Neural progenitor cell (in vitro differentiated cells): Measurements from ENCODE around the gene CAMSAP1. TPM values are rescaled to one million over a fixed set of nuclear protein-coding genes. Genes with fewer than 3 reads are reported as not detected.

Experiments used
- DNase-seq: peaks from one replicate; pipeline ENCODE4 v3.0.0-alpha.2; 2016; ENCODE audit warnings: low spot score
- H2AFZ ChIP-seq: fragments of 200-600 bp; sonication (generic); replicated peaks from 2 replicates; pipeline ENCODE4 v1.6.1; 2016; ENCODE audit warnings: antibody characterized with exemption
- H3F3A ChIP-seq: fragments of 200-600 bp; sonication (generic); 2 replicates; pipeline ENCODE4 v1.6.1; 2016; ENCODE audit warnings: antibody characterized with exemption, low read depth
- H3K27ac ChIP-seq: fragments of 200-600 bp; sonication (generic); 2 replicates; pipeline ENCODE4 v1.5.1; 2016; ENCODE audit warnings: mild to moderate bottlenecking
- H3K27me3 ChIP-seq: fragments of 200-600 bp; sonication (generic); 2 replicates; pipeline ENCODE4 v1.6.1; 2016; ENCODE audit warnings: mild to moderate bottlenecking, moderate library complexity
- H3K36me3 ChIP-seq: fragments of 200-600 bp; sonication (generic); 2 replicates; pipeline ENCODE4 v1.5.1; 2016
- H3K4me1 ChIP-seq: fragments of 200-600 bp; sonication (generic); 2 replicates; pipeline ENCODE4 v1.6.1; 2016; ENCODE audit warnings: mixed run types
- H3K4me2 ChIP-seq: fragments of 200-600 bp; sonication (generic); 2 replicates; pipeline ENCODE4 v1.6.1; 2016
- H3K4me3 ChIP-seq: fragments of 200-600 bp; sonication (generic); 2 replicates; pipeline ENCODE4 v1.5.1; 2016
- H3K79me2 ChIP-seq: fragments of 200-600 bp; sonication (generic); 2 replicates; pipeline ENCODE4 v1.6.1; 2016; ENCODE audit warnings: low read depth
- H3K9ac ChIP-seq: fragments of 200-600 bp; sonication (generic); 2 replicates; pipeline ENCODE4 v1.6.1; 2016
- H3K9me3 ChIP-seq: fragments of 200-600 bp; sonication (generic); 2 replicates; pipeline ENCODE4 v1.5.1; 2016; ENCODE audit warnings: low read depth
- H4K20me1 ChIP-seq: fragments of 200-600 bp; sonication (generic); 2 replicates; pipeline ENCODE4 v1.6.1; 2016; ENCODE audit warnings: low read depth
- H3K27ac Mint-ChIP-seq: 3 replicates; pipeline ENCODE4 v1.8.0; 2021; ENCODE audit warnings: mixed read lengths
- H3K27me3 Mint-ChIP-seq: 2 replicates; pipeline ENCODE4 v1.8.0; 2022; ENCODE audit warnings: low read depth, mild to moderate bottlenecking, inconsistent platforms, moderate library complexity, mixed read lengths; ENCODE audit not compliant: insufficient read depth
- H3K36me3 Mint-ChIP-seq: 3 replicates; pipeline ENCODE4 v1.8.0; 2021; ENCODE audit warnings: mixed read lengths
- H3K4me1 Mint-ChIP-seq: 3 replicates; pipeline ENCODE4 v1.8.0; 2021; ENCODE audit warnings: mixed read lengths
- H3K4me3 Mint-ChIP-seq: 3 replicates; pipeline ENCODE4 v1.8.0; 2021; ENCODE audit warnings: mild to moderate bottlenecking, moderate library complexity, mixed read lengths
- H3K9me3 Mint-ChIP-seq: 3 replicates; pipeline ENCODE4 v1.8.0; 2020; ENCODE audit warnings: mixed read lengths
- EZH2 ChIP-seq: fragments of 200-600 bp; sonication (generic); IDR thresholded peaks from 2 replicates; pipeline ENCODE4 v1.6.1; 2017; ENCODE audit warnings: antibody characterized with exemption, mild to moderate bottlenecking, moderate library complexity
- EZH2phosphoT487 ChIP-seq: fragments of 200-600 bp; sonication (generic); IDR thresholded peaks from 2 replicates; pipeline ENCODE4 v1.6.1; 2017; ENCODE audit warnings: antibody characterized with exemption
- total RNA-seq: library from RNA; depleted of rRNA; stranded (reverse); fragments of >200 nt; gene quantifications from 2 replicates; pipeline ENCODE4 v1.2.3, GENCODE V29; 2015; ENCODE audit warnings: low replicate concordance
- TF ChIP-seq, protein P1 (sequence below): fragments of 200-600 bp; sonication (generic); IDR thresholded peaks from 2 replicates; pipeline ENCODE4 v1.5.1; 2017; ENCODE audit warnings: antibody characterized with exemption, mild to moderate bottlenecking

CAMSAP1 gene
- total RNA-seq, 1 donor from 2014 or later = 39.3 TPM

DNA sequence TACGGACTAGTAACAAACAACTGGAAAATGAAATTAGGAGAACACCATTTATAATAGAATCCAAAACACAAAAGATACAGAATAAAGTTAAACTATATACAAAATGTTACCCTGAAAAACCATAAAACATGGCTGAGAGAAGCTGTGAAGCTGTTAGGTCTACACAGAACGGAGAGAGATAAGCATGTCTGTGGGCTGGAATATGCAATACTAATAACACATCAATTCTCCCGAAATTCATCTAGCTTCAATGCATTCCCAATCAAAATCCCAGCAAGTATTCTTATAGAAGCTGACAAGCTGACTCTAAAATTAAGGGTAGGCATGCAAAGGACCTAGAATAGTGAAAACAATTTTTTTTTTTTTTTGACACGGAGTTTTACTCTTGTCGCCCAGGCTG is 32.5 kb downstream of the CAMSAP1 start:
- Histone ChIP-seq H3K4me3 (no peak overlapping the region), H3K79me2 (peaks cover 100% of the 10 kb centered on the region), H3K27me3 (no peaks in the 10 kb centered on the region), H3K9me3 (no peaks in the 10 kb centered on the region), H2AFZ (no peak overlapping the region), H3K4me2 (no peak overlapping the region), H3K36me3 (no peaks in the 10 kb centered on the region), H3K9ac (no peak overlapping the region), H3K27ac (no peak overlapping the region), H4K20me1 (peaks cover 97% of the 10 kb centered on the region), H3K4me1 (no peaks in the 10 kb centered on the region), H3F3A (no peaks in the 10 kb centered on the region)
- TF ChIP-seq, protein P1, sequence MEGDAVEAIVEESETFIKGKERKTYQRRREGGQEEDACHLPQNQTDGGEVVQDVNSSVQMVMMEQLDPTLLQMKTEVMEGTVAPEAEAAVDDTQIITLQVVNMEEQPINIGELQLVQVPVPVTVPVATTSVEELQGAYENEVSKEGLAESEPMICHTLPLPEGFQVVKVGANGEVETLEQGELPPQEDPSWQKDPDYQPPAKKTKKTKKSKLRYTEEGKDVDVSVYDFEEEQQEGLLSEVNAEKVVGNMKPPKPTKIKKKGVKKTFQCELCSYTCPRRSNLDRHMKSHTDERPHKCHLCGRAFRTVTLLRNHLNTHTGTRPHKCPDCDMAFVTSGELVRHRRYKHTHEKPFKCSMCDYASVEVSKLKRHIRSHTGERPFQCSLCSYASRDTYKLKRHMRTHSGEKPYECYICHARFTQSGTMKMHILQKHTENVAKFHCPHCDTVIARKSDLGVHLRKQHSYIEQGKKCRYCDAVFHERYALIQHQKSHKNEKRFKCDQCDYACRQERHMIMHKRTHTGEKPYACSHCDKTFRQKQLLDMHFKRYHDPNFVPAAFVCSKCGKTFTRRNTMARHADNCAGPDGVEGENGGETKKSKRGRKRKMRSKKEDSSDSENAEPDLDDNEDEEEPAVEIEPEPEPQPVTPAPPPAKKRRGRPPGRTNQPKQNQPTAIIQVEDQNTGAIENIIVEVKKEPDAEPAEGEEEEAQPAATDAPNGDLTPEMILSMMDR = no peak
- no peak for TF ChIP-seq EZH2phosphoT487
- TF ChIP-seq EZH2 = no peak
- no peaks in the 10 kb centered on the region for H3K9me3 Mint-ChIP-seq
- peaks cover 4% of the 10 kb centered on the region for H3K27me3 Mint-ChIP-seq
- no peak for DNase-seq
- H3K27ac Mint-ChIP-seq = no peak overlapping the region
- H3K4me3 Mint-ChIP-seq = no peak overlapping the region
- peaks cover 40% of the 10 kb centered on the region for H3K36me3 Mint-ChIP-seq
- H3K4me1 Mint-ChIP-seq = peaks cover 16% of the 10 kb centered on the region

DNA sequence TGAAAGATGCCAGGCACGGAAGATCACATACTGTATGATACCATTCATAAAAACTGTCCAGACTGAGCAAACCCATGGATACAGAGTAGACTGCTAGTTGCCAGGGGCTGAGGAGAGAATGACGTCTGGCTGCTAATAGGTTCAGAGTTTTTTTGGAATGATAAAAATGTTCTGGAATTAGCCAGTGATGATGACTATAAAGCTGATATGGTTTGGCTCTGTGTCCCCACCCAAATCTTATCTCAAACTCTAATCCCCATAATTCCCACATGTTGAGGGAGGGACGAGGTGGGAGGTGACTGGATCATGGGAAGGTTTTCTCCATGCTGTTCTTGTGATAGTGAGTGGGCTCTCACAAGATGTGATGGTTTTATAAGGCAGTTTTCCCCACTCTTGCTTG is 37.4 kb downstream of the CAMSAP1 start:
- Histone ChIP-seq H4K20me1 (peaks cover 97% of the 10 kb centered on the region), H3K27me3 (no peaks in the 10 kb centered on the region), H3K36me3 (no peaks in the 10 kb centered on the region), H3K9ac (no peak overlapping the region), H3K79me2 (peaks cover 98% of the 10 kb centered on the region), H3K27ac (no peak overlapping the region), H3K4me1 (peaks cover 15% of the 10 kb centered on the region), H3K4me3 (no peak overlapping the region), H3K9me3 (no peaks in the 10 kb centered on the region), H2AFZ (no peak overlapping the region), H3K4me2 (no peak overlapping the region), H3F3A (peaks cover 19% of the 10 kb centered on the region)
- H3K27me3 Mint-ChIP-seq = peaks cover 2% of the 10 kb centered on the region
- H3K36me3 Mint-ChIP-seq = peaks cover 31% of the 10 kb centered on the region
- H3K4me1 Mint-ChIP-seq = peaks cover 19% of the 10 kb centered on the region
- no peak overlapping the region for H3K4me3 Mint-ChIP-seq
- TF ChIP-seq EZH2phosphoT487 (no peak), EZH2 (no peak)
- TF ChIP-seq, protein P1 = no peak
- no peak overlapping the region for H3K27ac Mint-ChIP-seq
- no peaks in the 10 kb centered on the region for H3K9me3 Mint-ChIP-seq
- no peak for DNase-seq

DNA sequence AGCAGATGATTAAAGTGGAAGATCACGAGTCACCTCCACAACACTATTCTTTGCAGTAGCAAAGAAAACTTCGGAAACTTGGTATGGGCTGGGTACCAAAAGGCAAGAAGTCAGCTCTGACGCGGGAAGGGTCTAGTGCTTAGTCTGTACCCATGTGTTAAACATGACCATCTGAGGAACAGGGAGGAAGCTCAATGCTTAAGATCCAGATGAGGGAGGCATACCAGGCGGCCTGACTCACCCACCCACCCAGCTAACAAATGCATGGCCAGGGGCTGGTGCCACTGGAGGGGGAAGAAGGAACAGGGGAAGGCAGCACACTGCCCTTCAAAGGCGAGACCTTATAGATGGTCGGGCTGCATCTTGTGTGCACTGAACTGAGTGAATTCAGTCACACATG is 41.8 kb downstream of the CAMSAP1 start:
- Histone ChIP-seq H3K4me2 (no peak overlapping the region), H3K9ac (no peak overlapping the region), H3K9me3 (no peaks in the 10 kb centered on the region), H3K4me1 (peaks cover 15% of the 10 kb centered on the region), H3K27me3 (no peaks in the 10 kb centered on the region), H3K79me2 (peaks cover 98% of the 10 kb centered on the region), H3F3A (peaks cover 23% of the 10 kb centered on the region), H3K36me3 (no peaks in the 10 kb centered on the region), H3K4me3 (no peak overlapping the region), H2AFZ (no peak overlapping the region), H3K27ac (no peak overlapping the region), H4K20me1 (peaks cover 79% of the 10 kb centered on the region)
- Mint-ChIP-seq H3K27ac (no peak overlapping the region), H3K4me1 (peaks cover 19% of the 10 kb centered on the region), H3K36me3 (peaks cover 30% of the 10 kb centered on the region), H3K27me3 (peaks cover 4% of the 10 kb centered on the region), H3K9me3 (no peaks in the 10 kb centered on the region), H3K4me3 (no peak overlapping the region)
- DNase-seq = no peak
- TF ChIP-seq, protein P1 = no peak
- no peak for TF ChIP-seq EZH2
- no peak for TF ChIP-seq EZH2phosphoT487
